Osteocyte (in vitro differentiated cells): ENCODE data around the gene CDC42BPB. TPM values are rescaled to one million over a fixed set of nuclear protein-coding genes. Genes with fewer than 3 reads are reported as not detected.

ENCODE experiments used
- DNase-seq: peaks from one replicate; pipeline ENCODE4 v3.0.0; 2021; ENCODE audit warnings: mixed read lengths; ENCODE audit not compliant: unreplicated experiment; ENCODE audit errors: extremely low spot score
- H3K27ac Mint-ChIP-seq: one replicate; pipeline ENCODE4 v1.8.0; 2021; ENCODE audit warnings: mild to moderate bottlenecking, mixed read lengths; ENCODE audit not compliant: unreplicated experiment
- H3K27me3 Mint-ChIP-seq: one replicate; pipeline ENCODE4 v1.8.0; 2021; ENCODE audit warnings: mixed read lengths; ENCODE audit not compliant: unreplicated experiment
- H3K36me3 Mint-ChIP-seq: one replicate; pipeline ENCODE4 v1.8.0; 2021; ENCODE audit warnings: mixed read lengths; ENCODE audit not compliant: unreplicated experiment
- H3K4me1 Mint-ChIP-seq: one replicate; pipeline ENCODE4 v1.8.0; 2021; ENCODE audit warnings: mixed read lengths; ENCODE audit not compliant: unreplicated experiment
- H3K4me3 Mint-ChIP-seq: one replicate; pipeline ENCODE4 v1.8.0; 2021; ENCODE audit warnings: mild to moderate bottlenecking, moderate library complexity, mixed read lengths; ENCODE audit not compliant: unreplicated experiment
- H3K9me3 Mint-ChIP-seq: one replicate; pipeline ENCODE4 v1.8.0; 2021; ENCODE audit warnings: mixed read lengths; ENCODE audit not compliant: unreplicated experiment
- total RNA-seq: library from RNA; stranded (reverse); gene quantifications from 2 replicates; pipeline ENCODE4 v1.2.1, GENCODE V29; 2021
- TF ChIP-seq, protein P1 (sequence below): fragments of 200-600 bp; sonication (generic); IDR thresholded peaks from 2 replicates; pipeline ENCODE4 v1.5.0; 2021; ENCODE audit warnings: antibody characterized with exemption, mild to moderate bottlenecking, moderate library complexity

The CDC42BPB gene
- total RNA-seq, 1 donor from 2014 or later: 99.0 TPM

DNA sequence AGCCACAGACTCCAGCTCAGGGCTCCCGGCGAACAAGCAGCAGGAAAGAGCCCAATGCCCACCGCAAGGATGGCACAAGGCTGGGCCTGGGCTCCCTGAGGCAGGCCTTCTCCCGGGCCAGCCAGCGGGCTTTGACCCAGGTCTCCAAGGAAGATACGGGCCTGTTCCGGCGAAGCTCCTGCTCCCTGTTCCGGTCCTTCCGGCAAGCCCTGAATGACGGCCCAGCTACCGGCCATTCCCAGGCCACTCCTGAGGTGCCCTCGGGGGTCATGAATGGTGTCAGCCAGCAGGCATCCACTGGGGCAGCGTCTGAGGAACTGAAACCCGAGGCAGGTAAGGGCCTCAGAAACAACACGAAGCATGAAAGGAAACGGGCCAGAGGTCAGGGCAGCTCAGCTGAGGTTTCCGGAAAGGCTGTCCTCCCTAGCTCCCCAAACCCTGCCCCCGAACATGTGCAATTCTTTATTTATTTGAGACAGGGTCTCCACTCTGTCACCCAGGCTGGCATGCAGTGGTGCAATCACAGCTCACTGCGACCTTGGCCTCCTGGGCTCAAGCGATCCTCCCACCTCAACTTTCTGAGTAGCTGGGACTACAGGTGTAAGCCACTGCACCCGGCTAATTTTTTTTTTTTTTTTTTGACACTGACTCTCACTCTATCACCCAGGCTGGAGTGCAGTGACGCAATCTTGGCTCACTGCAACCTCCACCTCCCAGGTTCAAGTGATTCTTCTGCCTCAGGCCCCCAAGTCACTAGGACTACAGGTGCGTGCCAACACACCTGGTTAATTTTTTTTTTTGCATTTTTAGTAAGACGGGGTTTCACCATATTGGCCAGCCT is 43.2 kb upstream of the CDC42BPB start:
- TF ChIP-seq, protein P1, sequence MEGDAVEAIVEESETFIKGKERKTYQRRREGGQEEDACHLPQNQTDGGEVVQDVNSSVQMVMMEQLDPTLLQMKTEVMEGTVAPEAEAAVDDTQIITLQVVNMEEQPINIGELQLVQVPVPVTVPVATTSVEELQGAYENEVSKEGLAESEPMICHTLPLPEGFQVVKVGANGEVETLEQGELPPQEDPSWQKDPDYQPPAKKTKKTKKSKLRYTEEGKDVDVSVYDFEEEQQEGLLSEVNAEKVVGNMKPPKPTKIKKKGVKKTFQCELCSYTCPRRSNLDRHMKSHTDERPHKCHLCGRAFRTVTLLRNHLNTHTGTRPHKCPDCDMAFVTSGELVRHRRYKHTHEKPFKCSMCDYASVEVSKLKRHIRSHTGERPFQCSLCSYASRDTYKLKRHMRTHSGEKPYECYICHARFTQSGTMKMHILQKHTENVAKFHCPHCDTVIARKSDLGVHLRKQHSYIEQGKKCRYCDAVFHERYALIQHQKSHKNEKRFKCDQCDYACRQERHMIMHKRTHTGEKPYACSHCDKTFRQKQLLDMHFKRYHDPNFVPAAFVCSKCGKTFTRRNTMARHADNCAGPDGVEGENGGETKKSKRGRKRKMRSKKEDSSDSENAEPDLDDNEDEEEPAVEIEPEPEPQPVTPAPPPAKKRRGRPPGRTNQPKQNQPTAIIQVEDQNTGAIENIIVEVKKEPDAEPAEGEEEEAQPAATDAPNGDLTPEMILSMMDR: no peak

DNA sequence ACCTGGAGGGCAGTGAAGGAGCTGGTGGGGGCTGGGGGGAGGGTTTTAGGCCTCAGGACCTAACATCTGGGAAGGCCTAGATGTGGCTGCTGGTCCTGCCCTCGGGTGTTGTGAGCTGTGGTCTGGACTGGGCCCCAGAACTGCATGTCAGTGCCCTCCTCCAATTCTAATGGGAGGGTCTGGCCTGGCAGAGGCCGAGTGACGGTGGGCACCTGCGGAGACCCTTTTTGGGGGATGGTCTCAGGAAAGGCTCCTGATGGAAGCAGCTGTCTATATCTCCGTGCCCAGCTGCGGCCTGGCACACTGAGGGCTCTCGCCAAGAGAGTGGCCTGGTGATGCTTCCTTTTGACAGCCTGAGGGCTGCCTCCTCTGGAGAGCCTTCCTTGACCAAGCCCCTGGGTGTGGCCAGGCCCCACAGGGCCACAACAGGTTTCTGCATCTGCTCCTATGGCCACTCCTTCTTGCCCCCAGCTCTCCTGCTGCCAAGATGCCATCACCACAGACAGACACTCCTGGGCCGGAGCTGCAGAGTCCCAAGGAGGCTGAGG is 42.5 kb upstream of the CDC42BPB start:
- Mint-ChIP-seq H3K27ac (no peak overlapping the region), H3K4me1 (peaks cover 1% of the 10 kb centered on the region)

More for the DNA sequence above, 43.2 kb upstream of the CDC42BPB start:
- Mint-ChIP-seq H3K4me1 (no peaks in the 10 kb centered on the region), H3K27me3 (peaks cover 3% of the 10 kb centered on the region), H3K4me3 (no peak overlapping the region), H3K9me3 (no peaks in the 10 kb centered on the region), H3K27ac (no peak overlapping the region), H3K36me3 (no peaks in the 10 kb centered on the region)
- no peak for DNase-seq

DNA sequence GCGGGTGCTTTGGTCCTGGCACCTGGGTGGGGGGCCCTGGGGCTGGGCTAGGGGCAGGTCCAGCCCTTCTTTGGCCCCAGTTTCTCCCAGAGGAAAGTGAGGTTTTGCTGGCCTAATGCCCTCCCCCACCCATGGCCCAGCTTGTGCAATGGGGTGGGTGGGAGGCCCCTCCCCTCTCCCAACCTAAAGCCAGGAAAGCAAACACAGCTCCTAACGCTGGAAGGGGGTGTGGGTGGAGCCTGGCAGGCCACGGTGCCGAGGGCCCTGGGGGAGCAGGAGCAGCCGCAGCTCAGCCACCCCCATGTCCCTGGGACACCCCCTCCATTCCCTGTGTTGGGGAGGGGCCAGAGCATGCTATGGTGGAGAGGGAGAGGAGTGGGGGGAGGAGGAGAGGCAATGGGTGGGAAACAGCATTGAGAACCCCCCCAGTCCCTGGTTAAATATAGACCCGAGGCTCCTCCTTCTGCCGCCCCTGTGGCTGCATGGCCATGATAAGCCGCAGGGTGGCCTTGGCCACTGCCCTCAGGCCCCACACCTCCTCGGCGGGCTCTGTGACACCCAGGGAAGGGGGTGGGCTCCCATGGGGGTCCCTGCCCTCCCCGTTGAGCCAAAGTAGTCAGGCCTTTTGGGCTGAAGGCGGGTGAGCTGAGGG is 41.9 kb upstream of the CDC42BPB start:
- TF ChIP-seq, protein P1: no peak
- no peaks in the 10 kb centered on the region for H3K36me3 Mint-ChIP-seq
- peaks cover 3% of the 10 kb centered on the region for H3K27me3 Mint-ChIP-seq
- H3K4me3 Mint-ChIP-seq: no peak overlapping the region
- no peak for DNase-seq
- peaks cover 4% of the 10 kb centered on the region for H3K4me1 Mint-ChIP-seq
- no peak overlapping the region for H3K27ac Mint-ChIP-seq
- no peaks in the 10 kb centered on the region for H3K9me3 Mint-ChIP-seq

More for the DNA sequence above, 42.5 kb upstream of the CDC42BPB start:
- no peak overlapping the region for H3K4me3 Mint-ChIP-seq
- H3K27me3 Mint-ChIP-seq: peaks cover 3% of the 10 kb centered on the region
- DNase-seq: no peak
- TF ChIP-seq, protein P1: no peak
- H3K9me3 Mint-ChIP-seq: no peaks in the 10 kb centered on the region
- H3K36me3 Mint-ChIP-seq: no peaks in the 10 kb centered on the region

- Mint-ChIP-seq H3K9me3 (no peaks in the 10 kb centered on the region), H3K4me1 (peaks cover 4% of the 10 kb centered on the region), H3K27me3 (peaks cover 3% of the 10 kb centered on the region), H3K4me3 (no peak overlapping the region), H3K27ac (no peak overlapping the region), H3K36me3 (no peaks in the 10 kb centered on the region)
- DNase-seq: no peak
- TF ChIP-seq, protein P1: no peak
Measured at GRCh38 chr14:103097994-103098957, 40.9 kb upstream of the CDC42BPB start.
